HCT116 (cell line): ENCODE measurements around the gene ADGRB3.
"Not testable (repeated sequence)": the region's sequence is repeated elsewhere in the genome, so short reads cannot be mapped to it uniquely, and the experiment has no call there.

Experiments used
- EGR1 ChIP-seq: IDR thresholded peaks from 2 replicates; pipeline ENCODE4 v1.6.1; 2012; ENCODE audit warnings: low read depth
- EZH2 ChIP-seq: fragments of 200-600 bp; sonication (generic); IDR thresholded peaks from 2 replicates; pipeline ENCODE4 v1.6.1; 2017; ENCODE audit warnings: antibody characterized with exemption, mixed run types
- EZH2phosphoT487 ChIP-seq: fragments of 200-600 bp; IDR thresholded peaks from 2 replicates; pipeline ENCODE4 v1.6.1; 2018; ENCODE audit warnings: antibody characterized with exemption, borderline replicate concordance
- POLR2A ChIP-seq: IDR thresholded peaks from 2 replicates; pipeline ENCODE4 v1.7.0; 2011; ENCODE audit warnings: borderline replicate concordance; ENCODE audit not compliant: insufficient read depth, insufficient read length; ENCODE audit errors: extremely low read depth
- RAD21 ChIP-seq: IDR thresholded peaks from 2 replicates; pipeline ENCODE4 v1.6.1; 2012; ENCODE audit warnings: low read depth, mild to moderate bottlenecking
- SIN3A ChIP-seq: IDR thresholded peaks from 2 replicates; pipeline ENCODE4 v1.6.1; 2012; ENCODE audit warnings: low read depth
- YY1 ChIP-seq: IDR thresholded peaks from 2 replicates; pipeline ENCODE4 v1.6.1; 2011; ENCODE audit warnings: low read length, low read depth, moderate library complexity, mild to moderate bottlenecking; ENCODE audit not compliant: insufficient replicate concordance; ENCODE audit errors: extremely low read depth
- TF ChIP-seq, protein P1 (sequence below), 3 experiments: fragments of 200-600 bp in 1 of 3; sonication (generic) in 1 of 3; IDR thresholded peaks in 2 of 3; conservative IDR thresholded peaks in 1 of 3; 2 replicates each; pipeline ENCODE4 v1.5.1; 2012 to 2017; ENCODE audit warnings: low read depth in 2 of 3, low read length in 2 of 3, antibody characterized with exemption in 1 of 3, borderline replicate concordance in 1 of 3, control low read depth in 1 of 3, mild to moderate bottlenecking in 1 of 3, mixed read lengths in 1 of 3, mixed run types in 1 of 3, moderate library complexity in 1 of 3; ENCODE audit not compliant: insufficient read depth in 1 of 3
- TF ChIP-seq, protein P2 (sequence below): IDR thresholded peaks from 2 replicates; pipeline ENCODE4 v1.6.1; 2012; ENCODE audit warnings: low read depth

- not testable (repeated sequence) for TF ChIP-seq EZH2phosphoT487, SIN3A, POLR2A, YY1, EGR1, RAD21, EZH2
- TF ChIP-seq, protein P1, sequence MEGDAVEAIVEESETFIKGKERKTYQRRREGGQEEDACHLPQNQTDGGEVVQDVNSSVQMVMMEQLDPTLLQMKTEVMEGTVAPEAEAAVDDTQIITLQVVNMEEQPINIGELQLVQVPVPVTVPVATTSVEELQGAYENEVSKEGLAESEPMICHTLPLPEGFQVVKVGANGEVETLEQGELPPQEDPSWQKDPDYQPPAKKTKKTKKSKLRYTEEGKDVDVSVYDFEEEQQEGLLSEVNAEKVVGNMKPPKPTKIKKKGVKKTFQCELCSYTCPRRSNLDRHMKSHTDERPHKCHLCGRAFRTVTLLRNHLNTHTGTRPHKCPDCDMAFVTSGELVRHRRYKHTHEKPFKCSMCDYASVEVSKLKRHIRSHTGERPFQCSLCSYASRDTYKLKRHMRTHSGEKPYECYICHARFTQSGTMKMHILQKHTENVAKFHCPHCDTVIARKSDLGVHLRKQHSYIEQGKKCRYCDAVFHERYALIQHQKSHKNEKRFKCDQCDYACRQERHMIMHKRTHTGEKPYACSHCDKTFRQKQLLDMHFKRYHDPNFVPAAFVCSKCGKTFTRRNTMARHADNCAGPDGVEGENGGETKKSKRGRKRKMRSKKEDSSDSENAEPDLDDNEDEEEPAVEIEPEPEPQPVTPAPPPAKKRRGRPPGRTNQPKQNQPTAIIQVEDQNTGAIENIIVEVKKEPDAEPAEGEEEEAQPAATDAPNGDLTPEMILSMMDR (IDR thresholded peaks at IDR 0.05 in 2 of 3, conservative IDR thresholded peaks at IDR 0.05 in 1 of 3; ENCODE audit: borderline replicate concordance in 1 of 3, insufficient read depth in 1 of 3, low read depth in 2 of 3, low read length in 2 of 3), result not testable (repeated sequence)
- TF ChIP-seq, protein P2, sequence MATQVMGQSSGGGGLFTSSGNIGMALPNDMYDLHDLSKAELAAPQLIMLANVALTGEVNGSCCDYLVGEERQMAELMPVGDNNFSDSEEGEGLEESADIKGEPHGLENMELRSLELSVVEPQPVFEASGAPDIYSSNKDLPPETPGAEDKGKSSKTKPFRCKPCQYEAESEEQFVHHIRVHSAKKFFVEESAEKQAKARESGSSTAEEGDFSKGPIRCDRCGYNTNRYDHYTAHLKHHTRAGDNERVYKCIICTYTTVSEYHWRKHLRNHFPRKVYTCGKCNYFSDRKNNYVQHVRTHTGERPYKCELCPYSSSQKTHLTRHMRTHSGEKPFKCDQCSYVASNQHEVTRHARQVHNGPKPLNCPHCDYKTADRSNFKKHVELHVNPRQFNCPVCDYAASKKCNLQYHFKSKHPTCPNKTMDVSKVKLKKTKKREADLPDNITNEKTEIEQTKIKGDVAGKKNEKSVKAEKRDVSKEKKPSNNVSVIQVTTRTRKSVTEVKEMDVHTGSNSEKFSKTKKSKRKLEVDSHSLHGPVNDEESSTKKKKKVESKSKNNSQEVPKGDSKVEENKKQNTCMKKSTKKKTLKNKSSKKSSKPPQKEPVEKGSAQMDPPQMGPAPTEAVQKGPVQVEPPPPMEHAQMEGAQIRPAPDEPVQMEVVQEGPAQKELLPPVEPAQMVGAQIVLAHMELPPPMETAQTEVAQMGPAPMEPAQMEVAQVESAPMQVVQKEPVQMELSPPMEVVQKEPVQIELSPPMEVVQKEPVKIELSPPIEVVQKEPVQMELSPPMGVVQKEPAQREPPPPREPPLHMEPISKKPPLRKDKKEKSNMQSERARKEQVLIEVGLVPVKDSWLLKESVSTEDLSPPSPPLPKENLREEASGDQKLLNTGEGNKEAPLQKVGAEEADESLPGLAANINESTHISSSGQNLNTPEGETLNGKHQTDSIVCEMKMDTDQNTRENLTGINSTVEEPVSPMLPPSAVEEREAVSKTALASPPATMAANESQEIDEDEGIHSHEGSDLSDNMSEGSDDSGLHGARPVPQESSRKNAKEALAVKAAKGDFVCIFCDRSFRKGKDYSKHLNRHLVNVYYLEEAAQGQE, result not testable (repeated sequence)
Measured at GRCh38 chr6:68676094-68676493, 41.0 kb downstream of the ADGRB3 start.
